Measurements from ENCODE around the gene TENT4B. TPM values are rescaled to one million over a fixed set of nuclear protein-coding genes. Genes with fewer than 3 reads are reported as not detected.

TENT4B gene
- total and polyA plus RNA-seq, 2 experiments from 2014 or later: 6.2 to 15.0 TPM

- no peak overlapping the region for H3K27ac ChIP-seq
- DNase-seq (ENCODE audit: low read depth in 1 of 2, low spot score in 1 of 2): no peak
- peaks cover 3% of the 10 kb centered on the region for H3K4me1 ChIP-seq (ENCODE audit: low read depth)
Measured at GRCh38 chr16:50195756-50196155, 42.6 kb downstream of the TENT4B start.

GRCh38 chr16:50197582-50197981 is 44.5 kb downstream of the TENT4B start:
- no peak for TF ChIP-seq CTCF (IDR thresholded peaks at IDR 0.05; ENCODE audit: low read depth, low read length)
- DNase-seq (ENCODE audit: low read depth in 1 of 2, low spot score in 1 of 2): no peak
- H3K4me3 ChIP-seq: no peak overlapping the region
- H3K27ac ChIP-seq: no peak overlapping the region
- no peaks in the 10 kb centered on the region for H3K36me3 ChIP-seq
- peaks cover 11% of the 10 kb centered on the region for H3K4me1 ChIP-seq (ENCODE audit: low read depth)
- H3K9me3 ChIP-seq (ENCODE audit: low read depth): no peaks in the 10 kb centered on the region
- H3K27me3 ChIP-seq: no peaks in the 10 kb centered on the region

More at GRCh38 chr16:50195756-50196155, 42.6 kb downstream of the TENT4B start:
- H3K4me3 ChIP-seq: no peak overlapping the region
- H3K9me3 ChIP-seq (ENCODE audit: low read depth): no peaks in the 10 kb centered on the region
- H3K36me3 ChIP-seq: no peaks in the 10 kb centered on the region
- H3K27me3 ChIP-seq: no peaks in the 10 kb centered on the region
- TF ChIP-seq CTCF (IDR thresholded peaks at IDR 0.05; ENCODE audit: low read depth, low read length): no peak

- H3K27ac ChIP-seq: peak overlapping the region; percentile 53
- DNase-seq (ENCODE audit: low read depth in 1 of 2, low spot score in 1 of 2): no peak
- peaks cover 21% of the 10 kb centered on the region for H3K4me1 ChIP-seq (ENCODE audit: low read depth)
- no peak overlapping the region for H3K4me3 ChIP-seq
- H3K36me3 ChIP-seq: no peaks in the 10 kb centered on the region
- TF ChIP-seq CTCF (IDR thresholded peaks at IDR 0.05; ENCODE audit: low read depth, low read length): no peak
- no peaks in the 10 kb centered on the region for H3K27me3 ChIP-seq
- no peaks in the 10 kb centered on the region for H3K9me3 ChIP-seq (ENCODE audit: low read depth)
Measured at GRCh38 chr16:50198802-50199403, 45.8 kb downstream of the TENT4B start.

GRCh38 chr16:50201787-50202186 is 48.7 kb downstream of the TENT4B start:
- peaks cover 31% of the 10 kb centered on the region for H3K4me1 ChIP-seq (ENCODE audit: low read depth)
- TF ChIP-seq CTCF (IDR thresholded peaks at IDR 0.05; ENCODE audit: low read depth, low read length): no peak
- no peak overlapping the region for H3K4me3 ChIP-seq
- DNase-seq (ENCODE audit: low read depth in 1 of 2, low spot score in 1 of 2): peak in 1 of 2 donors; percentile 32
- no peaks in the 10 kb centered on the region for H3K27me3 ChIP-seq
- peak overlapping the region; percentile 68 for H3K27ac ChIP-seq
- no peaks in the 10 kb centered on the region for H3K36me3 ChIP-seq
- no peaks in the 10 kb centered on the region for H3K9me3 ChIP-seq (ENCODE audit: low read depth)

GRCh38 chr16:50202926-50203624 is 50.0 kb downstream of the TENT4B start:
- no peaks in the 10 kb centered on the region for H3K36me3 ChIP-seq
- peak; percentile 29 to 94 for DNase-seq (ENCODE audit: low read depth in 1 of 2, low spot score in 1 of 2)
- H3K27ac ChIP-seq: peak overlapping the region; percentile 68
- H3K27me3 ChIP-seq: no peaks in the 10 kb centered on the region
- H3K4me1 ChIP-seq (ENCODE audit: low read depth): peaks cover 40% of the 10 kb centered on the region
- H3K9me3 ChIP-seq (ENCODE audit: low read depth): no peaks in the 10 kb centered on the region
- no peak for TF ChIP-seq CTCF (IDR thresholded peaks at IDR 0.05; ENCODE audit: low read depth, low read length)
- H3K4me3 ChIP-seq: no peak overlapping the region
